HG03432 (cell line): ENCODE data around the gene SLFN13.
"Not testable (repeated sequence)": the region's sequence is repeated elsewhere in the genome, so short reads cannot be mapped to it uniquely, and the experiment has no call there.

ENCODE experiments used
- ATAC-seq: cut with Tn5 transposase; IDR thresholded peaks from one replicate; pipeline ENCODE4 v1.9.1; 2021; ENCODE audit warnings: mild to moderate bottlenecking, moderate library complexity; ENCODE audit not compliant: unreplicated experiment

Gene SLFN13

DNA sequence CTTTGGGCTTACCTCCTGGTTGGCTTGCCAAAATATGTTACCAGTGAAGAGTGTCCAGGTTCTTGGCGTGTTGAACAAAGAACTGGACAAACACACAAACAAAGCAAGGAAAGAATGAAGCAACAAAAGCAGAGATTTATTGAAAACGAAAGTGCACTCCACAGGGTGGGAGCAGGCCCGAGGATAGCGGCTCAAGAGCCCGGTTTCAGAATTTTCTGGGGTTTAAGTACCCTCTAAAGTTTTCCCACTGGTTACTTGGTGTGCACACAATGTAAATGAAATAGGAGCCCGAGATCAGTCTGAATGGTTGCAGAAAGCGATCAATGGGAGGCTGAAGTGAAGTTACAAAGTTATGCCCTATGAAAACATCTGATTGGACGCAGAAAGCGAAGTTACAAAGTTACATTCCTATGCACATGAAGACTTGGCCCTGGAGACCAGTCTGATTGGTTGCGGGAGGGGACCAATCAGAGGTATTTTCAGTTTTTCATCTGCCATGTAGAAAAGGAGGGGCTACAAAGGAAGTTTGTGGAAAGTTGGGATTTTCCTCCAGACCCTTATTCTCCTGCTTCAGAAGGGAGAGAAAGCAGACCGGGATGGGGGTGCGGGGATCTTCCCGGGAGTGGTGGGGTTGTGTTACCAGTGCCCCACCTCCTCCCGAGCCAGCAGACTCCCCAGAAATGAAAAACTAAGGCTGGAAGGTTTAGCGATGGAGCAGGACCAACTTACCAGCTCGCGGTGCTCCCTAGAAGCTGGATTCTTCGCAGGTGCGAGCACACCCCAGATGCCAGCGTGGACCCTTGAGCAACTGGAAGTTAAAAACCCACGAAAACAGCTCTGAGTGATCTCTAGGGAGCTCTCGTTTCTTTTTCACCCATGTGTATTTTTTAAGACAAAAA is 16.1 kb downstream of the SLFN13 start, which contains the start of gene SLFN12:
SLFN12 (minus strand) TSS at position 325 of the 899 bp plus-strand sequence. CDS start 9,472 bp downstream, outside the sequence.
- peak; percentile 81 for ATAC-seq

DNA sequence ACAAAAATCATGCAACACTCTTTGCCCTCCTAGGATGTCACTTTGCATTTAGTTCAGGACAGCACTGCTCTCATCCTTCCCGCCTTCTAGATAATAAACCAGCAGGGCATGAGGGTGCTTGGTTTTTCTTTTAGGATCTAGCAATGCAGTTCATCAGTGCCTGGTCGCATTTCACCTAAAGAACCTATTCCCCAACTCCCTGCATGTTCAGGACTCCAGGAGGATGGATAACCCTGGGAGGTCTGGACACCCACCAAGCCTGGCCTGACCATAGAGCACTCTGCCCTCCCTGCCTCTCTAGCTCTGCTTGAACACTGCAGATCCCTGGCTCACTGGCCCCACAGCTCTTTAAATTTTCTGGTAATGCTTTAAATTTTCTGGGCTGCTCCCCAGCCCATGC is 18.9 kb downstream of the SLFN13 start:
- no peak for ATAC-seq

DNA sequence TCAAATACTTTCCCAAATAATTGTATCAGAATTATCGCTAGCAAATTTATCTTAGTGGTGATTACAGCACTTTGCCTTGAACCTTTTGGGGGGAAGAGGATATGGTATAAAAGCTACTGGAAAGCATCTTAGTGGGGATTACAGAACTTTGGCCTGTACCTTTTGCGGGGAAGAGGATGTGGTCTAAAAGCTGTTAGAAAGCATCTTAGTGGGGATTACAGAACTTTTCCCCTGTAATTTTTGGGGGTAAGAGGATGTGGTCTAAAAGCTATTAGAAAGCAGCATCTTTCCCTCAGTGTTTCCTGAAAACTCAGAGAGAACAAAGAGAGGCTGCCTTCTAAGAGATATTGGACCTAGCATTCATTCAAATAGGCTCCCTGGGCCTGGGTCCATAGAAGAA is 20.3 kb downstream of the SLFN13 start:
- no peak for ATAC-seq

DNA sequence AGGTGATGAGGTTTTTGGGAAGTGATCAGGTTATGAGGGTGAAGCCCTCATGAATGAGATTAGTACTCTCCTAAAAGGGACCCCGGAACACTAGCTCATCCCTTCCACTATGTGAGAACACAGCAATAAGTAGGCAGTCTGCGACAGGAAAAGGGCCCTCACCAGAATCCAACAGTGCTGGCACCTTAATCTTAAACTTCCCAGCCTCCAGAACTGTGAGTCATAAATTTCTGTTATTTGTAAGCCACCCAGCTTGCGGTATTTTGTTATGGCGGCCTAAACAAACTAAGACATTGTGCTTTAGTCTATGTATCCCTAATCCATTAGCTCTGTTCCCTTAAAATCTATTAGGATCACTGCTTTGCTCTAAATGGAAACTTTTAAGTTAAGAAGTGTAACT is 24.8 kb downstream of the SLFN13 start:
- ATAC-seq, result no peak

DNA sequence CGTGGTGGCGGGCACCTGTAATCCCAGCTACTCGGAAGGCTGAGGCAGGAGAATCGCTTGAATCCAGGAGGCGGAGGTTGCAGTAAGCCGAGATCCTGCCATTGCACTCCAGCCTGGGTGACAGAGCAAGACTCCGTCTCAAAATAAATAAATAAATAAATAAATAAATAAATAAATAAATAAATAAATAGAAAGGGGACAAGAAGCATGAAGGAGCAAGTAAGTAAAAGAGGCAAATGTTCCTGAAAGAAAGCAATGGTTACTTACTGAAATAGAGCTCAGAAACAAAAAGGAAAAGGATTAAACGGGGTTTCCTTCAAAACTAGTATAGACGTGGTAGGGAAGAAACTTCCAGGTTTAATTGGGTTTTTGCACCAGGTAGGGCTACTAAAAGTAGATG is 27.5 kb downstream of the SLFN13 start:
- not testable (repeated sequence) for ATAC-seq

DNA sequence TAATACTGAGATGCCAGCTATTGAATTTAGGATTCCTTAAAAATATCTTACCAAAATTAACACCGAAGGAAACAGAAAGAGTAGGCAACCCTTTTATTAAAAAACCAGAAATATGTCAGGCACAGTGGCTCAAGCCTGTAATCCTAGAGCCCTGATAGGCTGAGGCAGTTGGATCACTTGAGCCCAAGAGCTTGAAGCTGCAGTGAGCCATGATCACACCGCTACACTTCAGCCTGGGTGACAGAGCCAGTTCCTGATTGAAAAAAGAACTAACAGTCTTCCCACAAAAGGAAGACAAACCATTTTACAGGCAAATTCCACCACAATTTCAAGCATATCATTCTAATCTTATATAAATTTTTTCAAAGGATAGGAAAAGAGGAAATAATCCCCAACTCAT is 31.9 kb downstream of the SLFN13 start:
- no peak for ATAC-seq

DNA sequence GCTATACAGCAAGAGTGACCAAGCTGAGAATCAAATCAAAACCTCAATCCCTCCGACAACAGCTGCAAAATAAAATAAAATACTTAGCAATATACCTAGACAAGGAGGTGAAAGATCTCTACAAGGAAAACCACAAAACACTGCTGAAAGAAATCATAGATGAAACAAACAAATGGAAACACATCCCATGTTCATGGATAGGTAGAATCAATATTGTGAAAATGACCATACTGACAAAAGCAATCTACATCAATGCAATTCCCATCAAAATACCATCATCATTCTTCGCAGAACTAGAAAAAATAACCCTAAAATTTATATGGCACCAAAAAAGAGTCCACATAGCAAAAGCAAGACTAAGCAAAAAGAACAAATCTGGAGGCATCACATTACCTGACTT is 33.9 kb downstream of the SLFN13 start:
- not testable (repeated sequence) for ATAC-seq

DNA sequence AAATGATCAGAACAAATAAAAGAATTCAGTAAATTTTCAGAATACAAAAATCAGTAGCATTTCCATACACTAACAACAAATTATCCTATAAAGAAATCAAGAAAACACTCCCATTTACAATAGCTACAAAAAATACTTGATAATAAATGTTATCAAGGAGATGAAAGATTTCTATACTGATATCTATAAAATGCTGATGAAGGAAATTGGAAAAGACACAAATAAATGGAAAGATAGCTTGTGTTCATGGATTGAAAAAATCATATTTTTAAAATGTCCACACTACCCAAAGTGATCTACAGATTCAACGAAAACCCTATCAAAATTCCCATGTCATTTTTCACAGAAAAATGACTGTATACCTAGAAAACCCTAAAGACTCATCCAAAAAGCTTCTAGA is 34.3 kb downstream of the SLFN13 start:
- no peak for ATAC-seq

DNA sequence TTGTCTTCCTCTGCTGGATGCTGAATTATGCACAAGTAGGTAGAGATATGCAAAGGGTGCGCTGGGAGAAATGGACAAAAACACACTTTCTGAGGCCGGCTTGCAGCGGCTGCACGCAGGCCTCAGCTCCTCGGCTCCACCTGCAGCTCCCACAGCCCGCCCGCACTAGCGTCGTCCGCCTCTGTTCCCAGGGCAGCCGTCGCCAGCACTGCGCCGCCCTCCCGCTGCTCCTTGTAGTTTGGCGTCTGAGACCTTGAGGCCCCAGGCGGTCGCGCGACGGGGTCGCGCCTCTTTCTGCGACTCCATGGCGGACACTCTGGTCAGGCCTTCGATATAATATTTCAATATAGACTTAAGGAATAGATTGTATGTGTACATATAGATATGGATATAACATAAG is 41.0 kb downstream of the SLFN13 start:
- ATAC-seq, result no peak

DNA sequence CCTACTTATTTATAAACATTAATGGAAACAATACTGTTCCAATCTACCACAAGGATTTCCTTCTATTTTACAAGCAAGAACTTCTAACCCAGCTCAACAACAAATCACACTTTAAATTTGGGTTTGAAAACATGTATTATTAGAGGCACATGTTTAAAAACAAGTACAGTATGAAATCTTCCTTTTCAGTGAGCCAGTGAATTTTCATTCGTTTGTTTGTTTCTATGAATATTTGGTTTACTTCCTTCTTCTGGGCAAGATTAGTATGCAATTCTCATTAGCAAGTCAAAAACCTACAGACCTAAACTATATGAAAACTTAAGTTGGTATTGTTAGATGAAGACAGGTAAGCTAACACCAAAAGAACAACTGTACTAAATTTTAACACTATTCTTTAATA is 42.0 kb downstream of the SLFN13 start:
- no peak for ATAC-seq

DNA sequence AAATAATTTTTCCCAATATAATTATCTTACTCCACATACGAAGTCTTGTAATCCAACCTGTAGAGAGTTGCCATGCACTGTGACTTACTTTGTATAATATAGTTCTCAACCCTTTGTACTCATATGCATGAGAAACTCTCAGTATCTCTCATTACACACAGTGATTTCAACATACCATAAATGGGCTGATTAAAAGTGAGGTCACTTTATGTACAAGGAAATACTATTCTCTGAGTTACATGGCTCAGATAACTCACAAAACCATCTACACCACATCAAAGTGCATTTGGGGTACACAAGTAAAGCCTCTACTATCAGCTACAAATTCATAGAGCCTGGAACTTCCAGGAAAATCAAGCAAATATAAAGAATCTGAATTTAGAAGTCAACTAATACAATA is 44.2 kb downstream of the SLFN13 start:
- no peak for ATAC-seq

DNA sequence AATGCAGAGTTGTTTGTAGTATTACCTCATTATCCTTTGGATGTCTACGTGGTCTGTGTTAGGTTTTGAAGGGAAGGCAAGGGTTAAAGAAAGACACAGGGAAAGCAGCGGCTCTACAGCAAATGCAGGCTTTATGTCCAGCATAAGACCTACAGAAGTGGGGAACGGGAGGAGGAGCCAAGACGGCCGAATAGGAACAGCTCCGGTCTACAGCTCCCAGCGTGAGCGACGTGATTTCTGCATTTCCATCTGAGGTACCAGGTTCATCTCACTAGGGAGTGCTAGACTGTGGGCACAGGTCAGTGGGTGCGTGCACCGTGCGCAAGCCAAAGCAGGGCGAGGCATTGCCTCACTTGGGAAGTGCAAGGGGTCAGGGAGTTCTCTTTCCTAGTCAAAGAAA is 54.8 kb downstream of the SLFN13 start:
- ATAC-seq, result not testable (repeated sequence)

DNA sequence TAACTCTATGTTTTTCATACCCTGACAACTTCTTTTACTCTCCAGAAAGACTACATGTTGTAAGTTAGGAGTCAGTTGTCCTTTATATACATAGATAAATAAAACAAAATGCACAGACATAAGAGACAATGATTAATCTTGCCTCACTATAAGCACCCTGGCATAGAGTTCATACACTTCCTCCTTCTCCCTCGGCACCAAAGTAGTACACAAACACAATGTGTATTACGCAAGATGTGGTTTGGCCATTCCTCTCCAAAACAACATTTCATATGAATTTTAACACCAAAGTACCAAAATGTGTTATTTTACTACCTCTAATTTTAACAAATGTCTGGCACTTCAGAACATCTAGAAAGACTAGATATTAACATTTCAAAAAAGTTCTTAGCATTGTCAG is 57.9 kb downstream of the SLFN13 start:
- no peak for ATAC-seq

DNA sequence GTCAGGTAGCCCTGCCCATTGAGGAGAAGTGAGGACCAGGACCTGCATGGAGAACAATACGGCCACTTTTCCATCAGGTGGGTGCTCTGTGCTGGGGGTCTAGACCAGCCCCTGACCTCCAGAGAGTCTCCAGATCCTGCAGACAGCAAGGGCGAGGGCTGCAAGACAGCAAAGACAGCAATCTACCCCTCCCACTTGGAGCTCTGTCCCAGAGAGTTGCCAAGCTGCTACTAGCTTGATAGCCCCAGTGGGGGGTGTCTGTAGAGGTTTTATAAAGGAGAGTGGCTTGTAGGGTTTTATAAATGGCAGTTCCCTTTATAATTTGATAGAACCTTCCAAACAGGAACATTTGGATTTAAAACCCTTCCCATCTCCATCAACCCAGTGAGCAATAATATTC is 58.4 kb downstream of the SLFN13 start:
- ATAC-seq, result no peak

DNA sequence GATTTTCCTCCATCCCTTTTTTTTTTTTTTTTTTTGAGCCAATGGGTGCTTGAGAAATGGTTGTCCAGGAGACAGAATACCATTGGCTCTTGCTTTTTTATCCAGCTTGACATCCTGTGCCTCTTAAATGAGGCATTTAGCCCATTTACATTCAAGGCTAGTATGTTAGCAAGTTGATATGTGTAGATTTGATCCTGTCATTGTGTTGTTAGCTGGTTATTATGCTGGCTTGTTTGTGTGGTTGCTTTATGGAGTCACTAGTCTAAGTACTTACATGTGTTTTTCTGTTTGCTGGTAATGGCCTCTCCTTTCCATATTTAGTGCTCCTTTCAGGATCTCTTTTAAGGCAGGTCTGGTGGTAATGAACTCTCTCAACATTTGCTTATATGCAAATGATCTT is 61.1 kb downstream of the SLFN13 start:
- no peak for ATAC-seq
